Colonic mucosa (tissue), 4 donors: ENCODE results near the gene THEMIS. TPM values are rescaled to one million over a fixed set of nuclear protein-coding genes. Genes with fewer than 3 reads are reported as not detected.

ENCODE experiments used
- DNase-seq: peaks from one replicate; pipeline ENCODE4 v3.0.0-alpha.2; 2020
- H3K27ac ChIP-seq: fragments of 200-600 bp; one replicate; pipeline ENCODE4 v1.8.0; 2021
- H3K27me3 ChIP-seq: fragments of 200-600 bp; one replicate; pipeline ENCODE4 v1.8.0; 2021
- H3K36me3 ChIP-seq: fragments of 200-600 bp; one replicate; pipeline ENCODE4 v1.8.0; 2021
- H3K4me1 ChIP-seq: fragments of 200-600 bp; one replicate; pipeline ENCODE4 v1.8.0; 2021; ENCODE audit warnings: mild to moderate bottlenecking
- H3K4me3 ChIP-seq: fragments of 200-600 bp; one replicate; pipeline ENCODE4 v1.8.0; 2021
- H3K9ac ChIP-seq, 2 donors: one replicate each; pipeline ENCODE4 v1.7.0; 2013; ENCODE audit warnings: control low read depth in 2 of 2, low read depth in 2 of 2, low read length in 2 of 2
- H3K9me3 ChIP-seq: fragments of 200-600 bp; one replicate; pipeline ENCODE4 v1.8.0; 2021
- intact Hi-C: fragments of 100-400 bp; cut with DNase I; formaldehyde crosslinking; loops from one replicate; pipeline ENCODE4 v1.14.1; 2022
- total RNA-seq, 2 donors: library from RNA; stranded (reverse); fragmentation: NEBNext Ultra II Directional in 1 of 2; extraction: Animal tissue kit (Norgen Biotek cat#: 25700) in 1 of 2; gene quantifications; one replicate each; pipeline ENCODE4 v1.2.1, GENCODE V29; 2021
- TF ChIP-seq, protein P1 (sequence below): fragments of 200-600 bp; IDR thresholded peaks from one replicate; pipeline ENCODE4 v1.8.0; 2022; ENCODE audit warnings: antibody characterized with exemption, mild to moderate bottlenecking
- donor health status: healthy.
- donor health status: DM: no; HTN: no; CAD: no.
- donor health status: DM: no; HTN: no; CAD: no.

THEMIS gene
- total RNA-seq, 2 donors from 2014 or later: 0.96 TPM

- Histone ChIP-seq H3K9ac (no peak overlapping the region), H3K36me3 (no peaks in the 10 kb centered on the region), H3K27ac (no peak overlapping the region), H3K4me3 (no peak overlapping the region), H3K4me1 (no peaks in the 10 kb centered on the region), H3K27me3 (no peaks in the 10 kb centered on the region), H3K9me3 (no peaks in the 10 kb centered on the region)
- intact Hi-C loops: no loop called here
- no peak for DNase-seq
- TF ChIP-seq, protein P1, sequence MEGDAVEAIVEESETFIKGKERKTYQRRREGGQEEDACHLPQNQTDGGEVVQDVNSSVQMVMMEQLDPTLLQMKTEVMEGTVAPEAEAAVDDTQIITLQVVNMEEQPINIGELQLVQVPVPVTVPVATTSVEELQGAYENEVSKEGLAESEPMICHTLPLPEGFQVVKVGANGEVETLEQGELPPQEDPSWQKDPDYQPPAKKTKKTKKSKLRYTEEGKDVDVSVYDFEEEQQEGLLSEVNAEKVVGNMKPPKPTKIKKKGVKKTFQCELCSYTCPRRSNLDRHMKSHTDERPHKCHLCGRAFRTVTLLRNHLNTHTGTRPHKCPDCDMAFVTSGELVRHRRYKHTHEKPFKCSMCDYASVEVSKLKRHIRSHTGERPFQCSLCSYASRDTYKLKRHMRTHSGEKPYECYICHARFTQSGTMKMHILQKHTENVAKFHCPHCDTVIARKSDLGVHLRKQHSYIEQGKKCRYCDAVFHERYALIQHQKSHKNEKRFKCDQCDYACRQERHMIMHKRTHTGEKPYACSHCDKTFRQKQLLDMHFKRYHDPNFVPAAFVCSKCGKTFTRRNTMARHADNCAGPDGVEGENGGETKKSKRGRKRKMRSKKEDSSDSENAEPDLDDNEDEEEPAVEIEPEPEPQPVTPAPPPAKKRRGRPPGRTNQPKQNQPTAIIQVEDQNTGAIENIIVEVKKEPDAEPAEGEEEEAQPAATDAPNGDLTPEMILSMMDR: no peak
These were observed 182.2 kb downstream of the THEMIS start for GRCh38 chr6:127718694-127719093.

DNA sequence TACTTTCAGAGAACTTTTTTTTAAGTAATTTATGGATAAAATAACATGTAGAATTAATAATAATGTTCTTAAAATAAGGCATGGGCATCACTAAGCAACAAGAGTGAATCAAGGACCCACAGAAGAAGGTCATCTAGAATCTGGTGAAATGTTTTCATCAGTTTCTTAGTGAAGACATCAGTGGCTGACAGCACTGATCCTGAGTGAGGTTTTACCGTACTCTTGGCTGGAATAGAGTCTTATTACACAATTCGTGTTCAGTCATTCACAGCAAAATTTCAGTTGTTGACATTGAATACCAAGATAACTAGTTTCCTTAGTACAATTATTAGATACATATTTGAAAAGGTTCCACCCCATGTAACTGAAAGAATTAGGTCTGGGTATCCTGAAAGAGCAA, 183.5 kb downstream of the THEMIS start:
- intact Hi-C loops: no loop called here
- Histone ChIP-seq H3K4me3 (no peak overlapping the region), H3K27me3 (no peaks in the 10 kb centered on the region), H3K27ac (no peak overlapping the region), H3K9me3 (no peaks in the 10 kb centered on the region), H3K4me1 (no peaks in the 10 kb centered on the region), H3K9ac (no peak overlapping the region), H3K36me3 (no peaks in the 10 kb centered on the region)
- no peak for DNase-seq
- TF ChIP-seq, protein P1: no peak

DNA sequence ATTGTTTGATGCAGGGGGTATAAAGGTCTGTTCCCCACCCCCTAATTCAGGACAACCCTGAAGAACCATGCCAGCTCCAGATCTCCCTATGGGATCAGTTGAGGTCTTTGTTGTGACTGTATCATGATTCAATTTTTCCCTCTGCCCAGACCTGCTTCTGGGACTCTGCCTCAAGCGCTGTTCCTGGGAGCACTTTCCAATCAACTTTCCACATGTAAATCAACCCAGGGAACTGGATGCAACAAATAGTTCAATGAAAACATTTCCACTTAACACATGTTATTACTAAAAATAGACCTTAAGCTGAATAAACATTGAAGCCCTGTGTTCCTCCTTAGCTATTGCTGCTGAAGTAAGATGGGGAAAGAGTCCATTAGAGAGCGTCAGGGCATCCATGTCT, 184.4 kb downstream of the THEMIS start:
- Histone ChIP-seq H3K27ac (no peak overlapping the region), H3K4me3 (no peak overlapping the region), H3K4me1 (no peaks in the 10 kb centered on the region), H3K9me3 (no peaks in the 10 kb centered on the region), H3K27me3 (no peaks in the 10 kb centered on the region), H3K9ac (no peak overlapping the region), H3K36me3 (no peaks in the 10 kb centered on the region)
- TF ChIP-seq, protein P1: no peak
- intact Hi-C loops: no loop called here
- no peak for DNase-seq

- TF ChIP-seq, protein P1: no peak
- Histone ChIP-seq H3K4me3 (no peak overlapping the region), H3K36me3 (no peaks in the 10 kb centered on the region), H3K4me1 (no peaks in the 10 kb centered on the region), H3K9me3 (no peaks in the 10 kb centered on the region), H3K27ac (no peak overlapping the region), H3K9ac (no peak overlapping the region), H3K27me3 (no peaks in the 10 kb centered on the region)
- intact Hi-C loops: no loop called here
- no peak for DNase-seq
These were observed 190.2 kb downstream of the THEMIS start for GRCh38 chr6:127710668-127711067.

GRCh38 chr6:127706216-127706615, 194.6 kb downstream of the THEMIS start:
- Histone ChIP-seq H3K27ac (no peak overlapping the region), H3K36me3 (no peaks in the 10 kb centered on the region), H3K27me3 (no peaks in the 10 kb centered on the region), H3K9me3 (no peaks in the 10 kb centered on the region), H3K9ac (no peak overlapping the region), H3K4me1 (no peaks in the 10 kb centered on the region), H3K4me3 (no peak overlapping the region)
- DNase-seq: no peak
- intact Hi-C loops: no loop called here
- TF ChIP-seq, protein P1: no peak

DNA sequence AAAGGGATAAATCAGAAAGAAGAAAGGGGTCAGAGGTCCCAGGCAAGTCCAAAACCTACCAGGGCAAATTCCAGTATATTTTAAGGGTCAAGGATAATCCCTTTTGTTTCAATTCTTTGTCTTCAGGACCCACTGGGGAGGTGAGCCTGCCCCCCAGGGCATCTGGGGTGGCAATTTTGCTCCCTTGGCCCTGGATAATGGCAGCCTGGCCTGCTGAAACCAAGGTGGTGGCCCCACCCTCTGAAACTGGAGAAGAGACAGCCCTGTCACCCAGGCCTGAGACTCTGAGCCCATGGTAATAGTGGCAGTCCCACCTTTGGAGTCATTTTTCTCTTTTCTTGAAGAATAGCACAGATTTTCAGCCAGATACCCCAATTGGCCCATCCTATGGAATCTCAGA, 205.8 kb downstream of the THEMIS start:
- intact Hi-C loops: no loop called here

More for the DNA sequence above, 205.8 kb downstream of the THEMIS start:
- Histone ChIP-seq H3K9ac (no peak overlapping the region), H3K9me3 (no peaks in the 10 kb centered on the region), H3K4me1 (no peaks in the 10 kb centered on the region), H3K4me3 (no peak overlapping the region), H3K36me3 (no peaks in the 10 kb centered on the region), H3K27ac (no peak overlapping the region), H3K27me3 (no peaks in the 10 kb centered on the region)
- no peak for DNase-seq
- TF ChIP-seq, protein P1: no peak
